HepG2 (cell line): ENCODE data around the gene C14orf180. TPM values are rescaled to one million over a fixed set of nuclear protein-coding genes. Genes with fewer than 3 reads are reported as not detected.

Experiments
- ATAC-seq: fragments of 200-7000 bp; cut with Tn5 transposase; 3 replicates; pipeline ENCODE4 v1.9.1; 2020; ENCODE audit warnings: mild to moderate bottlenecking, moderate library complexity
- BruUV-seq: library from RNA; stranded (reverse); fragments of 400-500 nt; replicated peaks from 2 replicates; lab custom pipeline; 2021; lab: Mats Ljungman, UMichigan
- CTCF ChIA-PET: fragments of 300-600 bp; formaldehyde crosslinking; extraction: SDS; loops from one replicate; lab custom pipeline; 2021; ENCODE audit warnings: low total read pairs, inconsistent platforms, low intra/inter-chr PET ratio; lab: Yijun Ruan, JAX
- POLR2A ChIA-PET: fragments of 350-600 bp; sonication (Branson Sonifier 250); formaldehyde crosslinking; loops from one replicate; lab custom pipeline; 2020; ENCODE audit warnings: antibody characterized with exemption, inconsistent platforms; lab: Yijun Ruan, JAX
- DNase-seq: peaks from one replicate; pipeline ENCODE4 v3.0.0-alpha.2; 2015; ENCODE audit warnings: low spot score
- FAIRE-seq: peaks from 3 replicates; lab custom pipeline; 2011; peaks lifted over from hg19 to GRCh38; lab: Jason Lieb, UNC
- H2AFZ ChIP-seq: one replicate; pipeline ENCODE4 v1.6.1; 2011; ENCODE audit warnings: low read length, inconsistent platforms
- H3K27ac ChIP-seq: fragments of 300-600 bp; 3 replicates; pipeline ENCODE4 v1.8.0; 2011; ENCODE audit warnings: mixed run types, mild to moderate bottlenecking, mixed read lengths, low read length, inconsistent platforms; ENCODE audit not compliant: insufficient read depth; ENCODE audit errors: extremely low read length
- H3K27me3 ChIP-seq, 2 experiments: fragments of 200-600 bp in 1 of 2; 2 replicates in 1 of 2; 3 replicates in 1 of 2; pipeline versions ENCODE4 v1.6.0 to v1.8.0; 2011; ENCODE audit warnings: low read length in 2 of 2, mild to moderate bottlenecking in 2 of 2, moderate library complexity in 2 of 2, inconsistent platforms in 1 of 2; ENCODE audit not compliant: insufficient read depth in 2 of 2, control insufficient read depth in 1 of 2
- H3K36me3 ChIP-seq, 2 experiments: fragments of 200-600 bp in 1 of 2; replicated peaks in 1 of 2; 2 replicates in 1 of 2; 3 replicates in 1 of 2; pipeline versions ENCODE4 v1.5.1 to v1.8.0; 2011; ENCODE audit warnings: low read length in 2 of 2, inconsistent platforms in 1 of 2; ENCODE audit not compliant: insufficient read depth in 2 of 2, control insufficient read depth in 1 of 2
- H3K4me1 ChIP-seq: 2 replicates; pipeline ENCODE4 v1.5.1; 2012; ENCODE audit warnings: low read length, inconsistent platforms; ENCODE audit not compliant: insufficient read depth
- H3K4me2 ChIP-seq: 2 replicates; pipeline ENCODE4 v1.6.0; 2011; ENCODE audit warnings: low read depth, low read length, inconsistent platforms
- H3K4me3 ChIP-seq, 3 experiments: fragments of 200-600 bp in 1 of 3; sonication (generic), shearing (Covaris generic) in 1 of 3; replicated peaks in 1 of 3; 2 replicates each; pipeline ENCODE4 v1.5.1; 2011 to 2016; ENCODE audit warnings: low read length in 3 of 3, inconsistent platforms in 2 of 3, low read depth in 2 of 3, mild to moderate bottlenecking in 2 of 3, control low read depth in 1 of 3, mixed read lengths in 1 of 3; ENCODE audit not compliant: insufficient read depth in 1 of 3
- H3K79me2 ChIP-seq: one replicate; pipeline ENCODE4 v1.6.1; 2011; ENCODE audit warnings: low read length, inconsistent platforms; ENCODE audit not compliant: insufficient read depth
- H3K9ac ChIP-seq: 2 replicates; pipeline ENCODE4 v1.6.0; 2011; ENCODE audit warnings: mild to moderate bottlenecking, low read depth, low read length, inconsistent platforms; ENCODE audit not compliant: insufficient read depth
- H3K9me3 ChIP-seq: 2 replicates; pipeline ENCODE4 v1.5.1; 2012; ENCODE audit warnings: mild to moderate bottlenecking, low read length
- H4K20me1 ChIP-seq: 2 replicates; pipeline ENCODE4 v1.6.0; 2011; ENCODE audit warnings: inconsistent platforms, mild to moderate bottlenecking, low read length, moderate library complexity; ENCODE audit not compliant: insufficient read depth
- ELF1 ChIP-seq: sonication (generic); formaldehyde crosslinking; IDR thresholded peaks from 2 replicates; pipeline ENCODE4 v1.4.0; 2020; ENCODE audit warnings: missing genetic modification reagents
- EZH2 ChIP-seq: conservative IDR thresholded peaks from 2 replicates; pipeline ENCODE4 v1.6.1; 2012; ENCODE audit warnings: mild to moderate bottlenecking, low read depth, low read length, moderate library complexity
- HDAC2 ChIP-seq: sonication (generic); formaldehyde crosslinking; IDR thresholded peaks from 2 replicates; pipeline ENCODE4 v1.4.0; 2020; ENCODE audit warnings: missing genetic modification reagents
- IKZF4 ChIP-seq: sonication (generic); formaldehyde crosslinking; IDR thresholded peaks from 2 replicates; pipeline ENCODE4 v1.5.1; 2020; ENCODE audit warnings: borderline replicate concordance, mild to moderate bottlenecking, low read depth, missing genetic modification reagents; ENCODE audit errors: not compliant biosample characterization
- ZFP37 ChIP-seq: sonication (generic); formaldehyde crosslinking; IDR thresholded peaks from 2 replicates; pipeline ENCODE4 v1.4.0; 2020; ENCODE audit warnings: missing genetic modification reagents, borderline replicate concordance
- ZNF326 ChIP-seq: sonication (generic); formaldehyde crosslinking; IDR thresholded peaks from 2 replicates; pipeline ENCODE4 v1.4.0; 2020; ENCODE audit warnings: missing genetic modification reagents, borderline replicate concordance
- ZNF367 ChIP-seq: sonication (generic); formaldehyde crosslinking; IDR thresholded peaks from 2 replicates; pipeline ENCODE4 v1.4.0; 2020; ENCODE audit warnings: missing genetic modification reagents, borderline replicate concordance
- ZNF75D ChIP-seq: sonication (generic); formaldehyde crosslinking; IDR thresholded peaks from 2 replicates; pipeline ENCODE4 v1.8.1; 2023; ENCODE audit warnings: missing genetic modification reagents, mild to moderate bottlenecking, borderline replicate concordance
- WGBS: methylation state at CpG from one replicate; pipeline ENCODE4 v1.1.6; 2017; ENCODE audit warnings: low lambda C conversion rate; 5-methylcytosine and 5-hydroxymethylcytosine counted together
- in situ Hi-C: cut with HindIII; loops from 2 replicates; pipeline ENCODE4 v1.10.0; 2017; ENCODE audit warnings: low pct_unique_long_range_greater_than_20kb; ENCODE audit not compliant: extremely low pct_ligation_motif_present
- intact Hi-C: fragments of 100-400 bp; cut with micrococcal nuclease; formaldehyde crosslinking; loops from one replicate; pipeline ENCODE4 v1.10.0; 2022; ENCODE audit not compliant: unreplicated experiment
- polyA plus RNA-seq, 8 experiments: library from polyadenylated mRNA; depleted of rRNA in 3 of 8; stranded (reverse) in 7 of 8; unstranded in 1 of 8; fragments of >200 nt; fragmentation: Illumina TruSeq in 4 of 8; extraction: Trizol in 4 of 8; gene quantifications; 2 replicates each; pipeline versions ENCODE4 v1.2.1 to v1.2.3, GENCODE V29; 2011 to 2016; ENCODE audit warnings: low read depth in 4 of 8, missing spikeins in 1 of 8, mixed read lengths in 1 of 8; ENCODE audit not compliant: insufficient read depth in 1 of 8
- total RNA-seq, 5 experiments: library from RNA; depleted of rRNA; stranded (reverse); fragments of >200 nt; fragmentation: Illumina TruSeq; extraction: Trizol; gene quantifications; 2 replicates each; pipeline ENCODE4 v1.2.3, GENCODE V29; 2016; ENCODE audit warnings: low read depth in 1 of 5
- TF ChIP-seq, protein P1 (sequence below): IDR thresholded peaks from 2 replicates; pipeline ENCODE4 v1.6.1; 2016
- TF ChIP-seq, protein P2 (sequence below): sonication (generic); formaldehyde crosslinking; IDR thresholded peaks from 2 replicates; pipeline ENCODE4 v1.5.1; 2020; ENCODE audit warnings: mild to moderate bottlenecking, missing genetic modification reagents, moderate library complexity

Gene C14orf180
- total and polyA plus RNA-seq, 2 of the 13 experiments (the other 11 are each of a cell fraction or from before 2014, with no cell fraction given) = not detected

DNA sequence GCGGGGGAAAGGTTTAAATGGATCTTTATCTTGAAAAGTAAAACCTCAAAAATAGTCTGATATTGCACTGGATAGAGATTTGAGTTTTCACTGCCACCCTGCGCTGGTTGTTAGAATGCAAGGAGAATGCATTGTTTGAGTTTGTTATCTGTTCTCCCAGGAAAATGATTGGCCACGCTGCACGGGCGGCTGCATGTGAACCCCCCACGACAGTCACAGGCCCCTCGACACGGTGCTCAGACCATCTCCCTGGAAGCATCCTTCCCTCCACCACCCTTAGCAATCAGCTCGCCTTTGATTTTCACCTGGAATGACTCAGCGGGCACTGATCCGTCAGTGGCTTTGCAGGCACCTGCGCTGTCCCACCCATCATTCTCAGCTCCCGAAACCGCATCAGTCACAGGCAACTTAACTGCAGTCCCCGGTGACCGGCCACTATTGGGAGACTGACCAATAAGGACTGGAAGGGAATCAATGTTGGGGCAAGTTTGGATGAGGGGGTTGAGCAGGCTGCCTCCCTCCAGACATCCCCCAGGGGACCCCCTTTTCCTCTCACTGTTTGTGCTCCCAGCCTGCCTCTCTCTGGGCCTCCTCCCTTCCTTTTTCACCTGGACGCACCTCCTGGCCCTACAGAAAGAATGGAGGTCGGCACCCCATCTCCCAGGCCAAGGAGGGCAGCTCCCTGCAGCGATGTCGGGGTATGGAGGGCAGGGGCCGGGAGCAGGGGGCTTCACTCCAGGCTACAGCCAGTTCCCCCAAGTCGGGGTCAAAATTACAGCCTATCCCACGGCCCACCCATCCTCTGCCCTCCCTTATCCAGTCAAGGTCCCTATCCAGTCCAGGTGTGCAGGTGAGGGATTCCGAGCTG, 28.5 kb upstream of the C14orf180 start:
- no peak overlapping the region for H3K4me2 ChIP-seq
- H3K9ac ChIP-seq = no peak overlapping the region
- ATAC-seq (0 out of 3 replicates have a peak, but pooled peaks have one; percentile 21), DNase-seq (no peak), FAIRE-seq (no peak)
- no peaks in the 10 kb centered on the region for H3K36me3 ChIP-seq
- ChIA-PET CTCF (no interaction called here), POLR2A (no interaction called here)
- intact Hi-C loops = no loop called here
- H3K79me2 ChIP-seq = no peaks in the 10 kb centered on the region
- no peak overlapping the region for H3K27ac ChIP-seq
- H3K27me3 ChIP-seq = peaks cover 8 to 82% of the 10 kb centered on the region in 2 experiments; a peak in 4 of 5 replicates
- no peak overlapping the region for H3K4me3 ChIP-seq
- peaks cover 6% of the 10 kb centered on the region; the same call in 1 of the 2 replicates for H4K20me1 ChIP-seq
- no peaks in the 10 kb centered on the region for H3K9me3 ChIP-seq
- in situ Hi-C loops = no loop called here
- no TSS peak for BruUV-seq
- TF ChIP-seq ZNF367 (CRISPR knock-in tag) (no peak), ZFP37 (no peak), EZH2 (0 out of 2 replicates have a peak, but pooled peaks have one; percentile 13)
- no peak overlapping the region for H2AFZ ChIP-seq
- 2% methylated on average over 13 of the region's 24 CpGs for WGBS
- H3K4me1 ChIP-seq = no peaks in the 10 kb centered on the region

DNA sequence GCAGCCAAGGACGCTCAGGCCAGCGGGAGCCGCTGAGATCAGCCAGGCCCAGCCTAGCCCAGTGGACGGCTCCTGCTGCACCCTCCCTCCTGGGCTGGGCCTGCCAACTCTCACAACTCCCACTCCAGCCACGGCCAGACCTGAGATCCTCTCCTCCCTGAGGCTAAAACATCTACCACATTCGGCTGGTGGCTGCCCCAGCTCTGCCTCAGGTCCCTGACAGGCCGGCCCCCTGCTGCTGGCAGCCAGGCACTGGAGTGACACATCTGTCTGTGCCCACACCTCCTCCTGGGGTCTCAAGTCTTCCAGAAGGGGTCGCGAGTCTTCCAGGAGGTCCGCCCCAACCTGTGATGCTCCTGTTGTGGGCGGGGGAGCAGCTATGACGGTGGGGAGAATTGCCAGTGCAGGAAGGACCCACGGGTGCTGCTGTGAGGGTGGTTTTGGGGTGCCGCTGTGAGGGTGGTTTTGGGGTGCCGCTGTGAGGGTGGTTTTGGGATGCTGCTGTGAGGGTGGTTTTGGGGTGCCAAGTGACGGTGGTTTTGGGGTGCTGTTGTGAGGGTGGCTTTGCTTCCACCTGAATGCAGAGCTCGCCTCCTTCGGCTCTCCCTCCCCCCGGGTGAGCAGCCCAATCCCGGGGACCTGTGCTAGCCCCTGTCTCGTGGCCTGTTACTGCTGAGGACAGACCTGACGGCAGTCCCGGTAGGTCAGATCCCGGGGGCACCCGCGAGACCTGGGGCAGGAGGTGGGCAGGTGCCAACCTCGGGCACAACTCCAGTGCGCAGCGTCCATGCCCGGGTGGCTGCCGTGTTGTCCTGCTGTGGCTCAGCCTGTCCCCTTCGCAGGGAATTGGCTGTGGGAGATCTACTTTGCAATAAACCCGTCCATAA, 27.5 kb upstream of the C14orf180 start:
- BruUV-seq = no TSS peak
- Histone ChIP-seq H3K4me2 (no peak overlapping the region), H3K27me3 (peaks cover 7 to 83% of the 10 kb centered on the region in 2 experiments; a peak in 4 of 5 replicates), H3K4me3 (no peak overlapping the region), H3K9ac (no peak overlapping the region), H3K27ac (no peak overlapping the region), H3K79me2 (no peaks in the 10 kb centered on the region), H3K4me1 (no peaks in the 10 kb centered on the region), H3K9me3 (no peaks in the 10 kb centered on the region), H2AFZ (no peak overlapping the region), H3K36me3 (no peaks in the 10 kb centered on the region), H4K20me1 (peaks cover 6% of the 10 kb centered on the region; the same call in 1 of the 2 replicates)
- CTCF ChIA-PET = no interaction called here
- intact Hi-C loops (no loop called here), in situ Hi-C loops (no loop called here)
- no peak for DNase-seq
- WGBS = 0% methylated on average over 15 of the region's 33 CpGs
- no peak for ATAC-seq
- POLR2A ChIA-PET = no interaction called here
- FAIRE-seq = no peak
- no peak for TF ChIP-seq ZNF326 (CRISPR knock-in tag)
- TF ChIP-seq, protein P1, sequence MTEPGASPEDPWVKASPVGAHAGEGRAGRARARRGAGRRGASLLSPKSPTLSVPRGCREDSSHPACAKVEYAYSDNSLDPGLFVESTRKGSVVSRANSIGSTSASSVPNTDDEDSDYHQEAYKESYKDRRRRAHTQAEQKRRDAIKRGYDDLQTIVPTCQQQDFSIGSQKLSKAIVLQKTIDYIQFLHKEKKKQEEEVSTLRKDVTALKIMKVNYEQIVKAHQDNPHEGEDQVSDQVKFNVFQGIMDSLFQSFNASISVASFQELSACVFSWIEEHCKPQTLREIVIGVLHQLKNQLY (CRISPR knock-in tag) = no peak
- TF ChIP-seq HDAC2 (CRISPR knock-in tag) = no peak
- no peak for TF ChIP-seq ZNF75D (CRISPR knock-in tag)
- no peak for TF ChIP-seq IKZF4 (CRISPR knock-in tag)
- TF ChIP-seq, protein P2, sequence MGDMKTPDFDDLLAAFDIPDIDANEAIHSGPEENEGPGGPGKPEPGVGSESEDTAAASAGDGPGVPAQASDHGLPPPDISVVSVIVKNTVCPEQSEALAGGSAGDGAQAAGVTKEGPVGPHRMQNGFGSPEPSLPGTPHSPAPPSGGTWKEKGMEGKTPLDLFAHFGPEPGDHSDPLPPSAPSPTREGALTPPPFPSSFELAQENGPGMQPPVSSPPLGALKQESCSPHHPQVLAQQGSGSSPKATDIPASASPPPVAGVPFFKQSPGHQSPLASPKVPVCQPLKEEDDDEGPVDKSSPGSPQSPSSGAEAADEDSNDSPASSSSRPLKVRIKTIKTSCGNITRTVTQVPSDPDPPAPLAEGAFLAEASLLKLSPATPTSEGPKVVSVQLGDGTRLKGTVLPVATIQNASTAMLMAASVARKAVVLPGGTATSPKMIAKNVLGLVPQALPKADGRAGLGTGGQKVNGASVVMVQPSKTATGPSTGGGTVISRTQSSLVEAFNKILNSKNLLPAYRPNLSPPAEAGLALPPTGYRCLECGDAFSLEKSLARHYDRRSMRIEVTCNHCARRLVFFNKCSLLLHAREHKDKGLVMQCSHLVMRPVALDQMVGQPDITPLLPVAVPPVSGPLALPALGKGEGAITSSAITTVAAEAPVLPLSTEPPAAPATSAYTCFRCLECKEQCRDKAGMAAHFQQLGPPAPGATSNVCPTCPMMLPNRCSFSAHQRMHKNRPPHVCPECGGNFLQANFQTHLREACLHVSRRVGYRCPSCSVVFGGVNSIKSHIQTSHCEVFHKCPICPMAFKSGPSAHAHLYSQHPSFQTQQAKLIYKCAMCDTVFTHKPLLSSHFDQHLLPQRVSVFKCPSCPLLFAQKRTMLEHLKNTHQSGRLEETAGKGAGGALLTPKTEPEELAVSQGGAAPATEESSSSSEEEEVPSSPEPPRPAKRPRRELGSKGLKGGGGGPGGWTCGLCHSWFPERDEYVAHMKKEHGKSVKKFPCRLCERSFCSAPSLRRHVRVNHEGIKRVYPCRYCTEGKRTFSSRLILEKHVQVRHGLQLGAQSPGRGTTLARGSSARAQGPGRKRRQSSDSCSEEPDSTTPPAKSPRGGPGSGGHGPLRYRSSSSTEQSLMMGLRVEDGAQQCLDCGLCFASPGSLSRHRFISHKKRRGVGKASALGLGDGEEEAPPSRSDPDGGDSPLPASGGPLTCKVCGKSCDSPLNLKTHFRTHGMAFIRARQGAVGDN (CRISPR knock-in tag) = no peak
- TF ChIP-seq ELF1 (CRISPR knock-in tag) = no peak
